C4-2B (cell line): ENCODE results near the gene GPR68.

Experiments used
- CTCF ChIP-seq: fragments of 450-650 bp; conservative IDR thresholded peaks from 2 replicates; pipeline ENCODE4 v1.5.1; 2017; ENCODE audit warnings: mild to moderate bottlenecking
- ZFX ChIP-seq: fragments of 450-650 bp; IDR thresholded peaks from 2 replicates; pipeline ENCODE4 v1.6.1; 2017

GRCh38 chr14:91211017-91211416, 33.5 kb downstream of the GPR68 start:
- TF ChIP-seq CTCF (no peak), ZFX (no peak)
